Activated T-helper 1 cell treated with anti-CD3 and anti-CD28 coated beads, Interleukin-12 subunit alpha, Interleukin-12 subunit beta, Interleukin-2, Interleukin-4 antibody, amounts not matched to agents 30 ng/mL and 10 ng/mL and 1 ng/mL, durations not matched to agents 14 hours and 24 hours and 36 hours (primary cell): ENCODE results near the gene EXOSC1. TPM values are rescaled to one million over a fixed set of nuclear protein-coding genes. Genes with fewer than 3 reads are reported as not detected.

ENCODE experiments used
- DNase-seq: peaks from one replicate; pipeline ENCODE4 v3.0.0; 2021; ENCODE audit warnings: low spot score
- H3K27ac Mint-ChIP-seq: one replicate; pipeline ENCODE4 v1.8.0; 2021; ENCODE audit warnings: mild to moderate bottlenecking, mixed read lengths
- H3K27me3 Mint-ChIP-seq: one replicate; pipeline ENCODE4 v1.8.0; 2022; ENCODE audit warnings: mild to moderate bottlenecking, moderate library complexity, mixed read lengths; ENCODE audit not compliant: insufficient read depth
- H3K36me3 Mint-ChIP-seq: one replicate; pipeline ENCODE4 v1.8.0; 2021; ENCODE audit warnings: low read depth, mixed read lengths
- H3K4me1 Mint-ChIP-seq: one replicate; pipeline ENCODE4 v1.8.0; 2021; ENCODE audit warnings: low read depth, mixed read lengths
- H3K4me3 Mint-ChIP-seq: one replicate; pipeline ENCODE4 v1.8.0; 2021; ENCODE audit warnings: mild to moderate bottlenecking, moderate library complexity, mixed read lengths
- H3K9me3 Mint-ChIP-seq: one replicate; pipeline ENCODE4 v1.8.0; 2021; ENCODE audit warnings: mixed read lengths
- intact Hi-C: fragments of 100-400 bp; cut with micrococcal nuclease; formaldehyde crosslinking; loops from one replicate; pipeline ENCODE4 v1.15.1; 2024
- total RNA-seq: library from RNA; stranded (reverse); gene quantifications from 2 replicates; pipeline ENCODE4 v1.2.3, GENCODE V29; 2022

The EXOSC1 gene
- total RNA-seq, 1 donor from 2014 or later = 57.1 TPM

DNA sequence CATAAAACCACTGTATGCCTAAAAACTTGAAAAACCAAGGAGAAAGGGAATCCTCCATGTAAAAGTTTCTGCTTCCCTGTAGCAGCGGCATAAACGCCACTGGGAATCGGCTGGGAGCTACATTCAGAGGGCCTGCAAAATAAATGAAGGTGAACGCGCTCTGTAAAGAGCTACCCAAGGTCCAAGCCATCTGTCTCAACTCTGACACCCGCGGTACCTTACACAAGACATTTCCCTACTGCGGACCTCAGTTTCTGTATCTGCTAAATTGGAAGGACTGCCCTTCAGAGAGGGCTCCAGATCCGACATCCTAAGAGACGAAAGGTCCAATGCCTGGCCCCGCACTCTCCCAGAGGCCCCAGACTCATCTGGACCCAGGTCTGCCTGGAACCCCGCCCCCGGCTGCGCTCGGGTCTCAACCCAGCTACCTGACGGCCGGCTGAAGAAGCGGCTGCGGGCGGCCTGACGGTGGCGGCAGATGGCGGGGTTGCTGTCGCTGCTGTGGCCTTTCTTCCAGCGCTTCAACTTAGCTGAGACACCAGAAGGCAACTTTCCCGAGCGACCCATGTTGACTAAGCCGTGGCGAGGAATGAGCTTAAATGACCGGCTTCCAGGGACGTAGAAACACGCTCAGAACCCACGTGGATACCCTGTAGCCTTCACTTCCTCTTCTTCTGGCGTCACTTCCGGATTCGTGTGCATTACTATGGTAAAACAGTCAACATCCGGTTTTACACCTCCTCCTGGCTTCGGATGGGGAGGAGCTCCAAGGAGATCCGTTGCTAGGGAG, 44.9 kb downstream of the EXOSC1 start, which contains the start of gene RRP12:
RRP12 (minus strand) TSS at position 676 of the 790 bp plus-strand sequence; CDS start at position 567, 109 bp downstream.
- H3K27me3 Mint-ChIP-seq = no peaks in the 10 kb centered on the region
- DNase-seq = peak; percentile 89
- peaks cover 17% of the 10 kb centered on the region for H3K4me1 Mint-ChIP-seq
- H3K36me3 Mint-ChIP-seq = peaks cover 14% of the 10 kb centered on the region
- peak within 1 kb of the TSS; percentile 97 for H3K4me3 Mint-ChIP-seq
- H3K27ac Mint-ChIP-seq = peak within 1 kb of the TSS; percentile 87
- intact Hi-C loops = loop anchor here (1.0 to 5.0 kb wide), 9 partner anchors 14 to 240 kb away; partner anchors contain the start of genes ARHGAP19, EXOSC1, FRAT1 and MMS19
- H3K9me3 Mint-ChIP-seq = no peaks in the 10 kb centered on the region

DNA sequence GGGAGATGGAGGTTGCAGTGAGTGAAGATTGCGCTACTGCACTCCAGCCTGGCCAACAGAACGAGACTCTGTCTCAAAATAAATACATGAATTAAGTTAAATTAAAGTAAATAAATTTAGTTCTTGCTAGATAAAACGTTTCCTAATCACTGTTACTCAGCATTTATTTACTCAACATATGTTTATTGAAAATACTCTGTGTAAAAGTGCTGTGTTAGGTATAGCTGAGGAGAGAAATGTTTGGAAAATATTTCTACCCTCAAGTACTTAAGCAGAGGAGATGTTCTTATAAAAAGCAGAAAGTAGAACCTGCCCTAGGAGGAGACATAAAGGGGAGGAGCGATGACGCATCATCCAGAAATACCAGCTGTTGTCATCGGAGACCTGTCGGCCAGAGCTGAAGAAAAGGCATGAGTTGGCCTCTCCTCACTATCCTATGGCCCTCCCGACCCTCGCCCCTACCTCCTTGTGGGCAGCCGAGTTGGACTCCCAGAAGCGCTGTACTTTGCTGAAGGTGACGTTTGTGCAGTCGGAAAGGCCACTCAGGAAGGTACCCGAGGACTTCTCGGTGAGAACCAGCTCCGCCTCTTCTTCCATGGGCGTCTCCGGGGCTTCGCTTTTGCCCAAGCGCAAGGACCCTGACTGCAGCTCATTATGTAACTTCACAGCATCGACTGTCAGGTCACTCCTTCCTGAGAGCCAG, 45.8 kb downstream of the EXOSC1 start:
- no peak for DNase-seq
- no peaks in the 10 kb centered on the region for H3K27me3 Mint-ChIP-seq
- peaks cover 16% of the 10 kb centered on the region for H3K36me3 Mint-ChIP-seq
- H3K27ac Mint-ChIP-seq = peak overlapping the region; percentile 87
- H3K4me3 Mint-ChIP-seq = peak overlapping the region; percentile 97
- intact Hi-C loops = loop anchor here (1.0 to 5.0 kb wide), 4 partner anchors 15 to 241 kb away; partner anchors contain the start of gene PI4K2A
- peaks cover 17% of the 10 kb centered on the region for H3K4me1 Mint-ChIP-seq
- H3K9me3 Mint-ChIP-seq = no peaks in the 10 kb centered on the region

GRCh38 chr10:97396056-97396455, 49.8 kb downstream of the EXOSC1 start:
- Mint-ChIP-seq H3K36me3 (peaks cover 22% of the 10 kb centered on the region), H3K4me1 (peaks cover 18% of the 10 kb centered on the region), H3K4me3 (no peak overlapping the region), H3K27me3 (no peaks in the 10 kb centered on the region), H3K27ac (no peak overlapping the region), H3K9me3 (no peaks in the 10 kb centered on the region)
- intact Hi-C loops = no loop called here
- DNase-seq = no peak

GRCh38 chr10:97393034-97393573, 52.7 kb downstream of the EXOSC1 start:
- Mint-ChIP-seq H3K27me3 (no peaks in the 10 kb centered on the region), H3K9me3 (no peaks in the 10 kb centered on the region), H3K4me3 (no peak overlapping the region), H3K4me1 (peaks cover 7% of the 10 kb centered on the region), H3K36me3 (peaks cover 27% of the 10 kb centered on the region), H3K27ac (no peak overlapping the region)
- DNase-seq = no peak
- intact Hi-C loops = no loop called here

DNA sequence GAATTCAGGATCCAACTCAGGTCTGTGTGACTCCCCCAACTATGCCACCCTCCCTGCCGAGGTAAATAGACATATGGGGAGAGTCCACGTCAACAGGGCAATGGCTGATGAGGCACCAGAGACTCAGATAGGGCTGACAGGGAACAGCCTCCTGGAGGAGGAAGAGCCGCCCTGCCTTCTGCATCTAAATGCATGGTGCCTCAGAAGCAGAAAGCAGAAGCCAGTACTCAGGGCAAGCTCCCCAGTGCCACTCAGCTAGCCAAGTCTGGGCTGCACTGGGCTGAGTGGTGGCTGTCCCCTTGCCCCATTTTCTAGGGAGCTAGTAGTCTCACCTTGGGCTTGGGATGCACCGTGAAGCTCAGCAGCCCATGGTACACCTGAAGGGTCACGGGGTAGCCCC, 55.7 kb downstream of the EXOSC1 start:
- Mint-ChIP-seq H3K27me3 (no peaks in the 10 kb centered on the region), H3K27ac (no peak overlapping the region), H3K4me3 (no peak overlapping the region), H3K36me3 (peaks cover 27% of the 10 kb centered on the region), H3K4me1 (peaks cover 7% of the 10 kb centered on the region), H3K9me3 (no peaks in the 10 kb centered on the region)
- intact Hi-C loops = no loop called here
- DNase-seq = no peak

GRCh38 chr10:97388152-97388551, 57.7 kb downstream of the EXOSC1 start:
- H3K27me3 Mint-ChIP-seq = no peaks in the 10 kb centered on the region
- intact Hi-C loops = no loop called here
- H3K27ac Mint-ChIP-seq = no peak overlapping the region
- no peak overlapping the region for H3K4me3 Mint-ChIP-seq
- peaks cover 2% of the 10 kb centered on the region for H3K4me1 Mint-ChIP-seq
- H3K9me3 Mint-ChIP-seq = no peaks in the 10 kb centered on the region
- peaks cover 27% of the 10 kb centered on the region for H3K36me3 Mint-ChIP-seq
- DNase-seq = no peak

Other genes with a start within 250 kb of the EXOSC1 start
- 27.1 and 27.8 TPM in 2 replicates for gene ARHGAP19, start 153.4 kb downstream of the EXOSC1 start, total RNA-seq
- gene FRAT1, start 126.7 kb downstream of the EXOSC1 start, total RNA-seq = 3.0 and 3.3 TPM in 2 replicates
- 10.8 and 11.2 TPM in 2 replicates for gene FRAT2, start 111.3 kb downstream of the EXOSC1 start, total RNA-seq
- 99.9 and 104 TPM in 2 replicates for gene RRP12, start 44.7 kb downstream of the EXOSC1 start, total RNA-seq
- gene PGAM1, start 19.8 kb downstream of the EXOSC1 start, total RNA-seq = 967 and 979 TPM in 2 replicates
- 48.3 and 48.8 TPM in 2 replicates for gene ZDHHC16, start 169 bp upstream of the EXOSC1 start, total RNA-seq
- gene MMS19, start 52.4 kb upstream of the EXOSC1 start, total RNA-seq = 91.8 and 93.2 TPM in 2 replicates
- gene UBTD1, start 52.9 kb upstream of the EXOSC1 start, total RNA-seq = 1.7 and 1.8 TPM in 2 replicates
- not detected in 2 replicates for gene ANKRD2, start 126.8 kb upstream of the EXOSC1 start, total RNA-seq
- gene HOGA1, start 138.4 kb upstream of the EXOSC1 start, total RNA-seq = not detected in 2 replicates
- not detected in 2 replicates for gene C10orf62, start 143.7 kb upstream of the EXOSC1 start, total RNA-seq
- gene MORN4, start 187.5 kb upstream of the EXOSC1 start, total RNA-seq = 1.9 TPM in 2 replicates
- gene PI4K2A, start 194.7 kb upstream of the EXOSC1 start, total RNA-seq = 19.3 and 19.7 TPM in 2 replicates
- gene AVPI1, start 241.2 kb upstream of the EXOSC1 start, total RNA-seq = 0.66 and 0.93 TPM in 2 replicates